Measurements from ENCODE around the gene ANKRD29.
A peak's percentile ranks its signal among the peaks of the same experiment; 100 is the strongest.

- peak; percentile 87 to 97 (median 94) for TF ChIP-seq CTCF (IDR thresholded peaks at IDR 0.05)
- peak; percentile 97 for TF ChIP-seq POLR2A (IDR thresholded peaks at IDR 0.05)
- peak; percentile 82 to 95 (median 90) for TF ChIP-seq POLR2AphosphoS5 (IDR thresholded peaks at IDR 0.05)
- TF ChIP-seq EP300 (IDR thresholded peaks at IDR 0.05; ENCODE audit: low read depth): peak; percentile 26
These were observed 76.2 kb downstream of the ANKRD29 start, which contains the start of gene NPC1 for GRCh38 chr18:23586249-23587196.
